ENCODE results near the gene ABLIM3.
A peak's percentile ranks its signal among the peaks of the same experiment; 100 is the strongest.

The ABLIM3 gene

GRCh38 chr5:149141224-149141956 lies at the start of gene ABLIM3:
TSS of gene ABLIM3 (plus strand) at chr5:149141493. CDS start at chr5:149142096, 603 bp downstream.
- DNase-seq, result no peak

GRCh38 chr5:149093625-149094024 lies 47.7 kb upstream of the ABLIM3 start:
- DNase-seq, result no peak

- no peak for DNase-seq
Measured at GRCh38 chr5:149094996-149095395, 46.3 kb upstream of the ABLIM3 start.

GRCh38 chr5:149099920-149100319 lies 41.4 kb upstream of the ABLIM3 start:
- DNase-seq, result no peak

GRCh38 chr5:149100331-149100730 lies 41.0 kb upstream of the ABLIM3 start:
- no peak for DNase-seq

GRCh38 chr5:149108651-149109280 lies 32.5 kb upstream of the ABLIM3 start:
- no peak for DNase-seq

GRCh38 chr5:149110406-149110805 lies 30.9 kb upstream of the ABLIM3 start:
- DNase-seq, result no peak

- DNase-seq, result no peak
Measured at GRCh38 chr5:149113669-149114068, 27.6 kb upstream of the ABLIM3 start.

GRCh38 chr5:149114403-149115312 lies 26.6 kb upstream of the ABLIM3 start:
- DNase-seq, result peak; percentile 1

GRCh38 chr5:149117970-149118369 lies 23.3 kb upstream of the ABLIM3 start:
- DNase-seq, result no peak

- DNase-seq, result no peak
Measured at GRCh38 chr5:149118463-149118862, 22.8 kb upstream of the ABLIM3 start.

GRCh38 chr5:149121145-149121544 lies 20.1 kb upstream of the ABLIM3 start:
- no peak for DNase-seq

GRCh38 chr5:149123211-149123610 lies 18.1 kb upstream of the ABLIM3 start:
- DNase-seq, result no peak

- DNase-seq, result no peak
Measured at GRCh38 chr5:149125386-149125891, 15.9 kb upstream of the ABLIM3 start.

- no peak for DNase-seq
Measured at GRCh38 chr5:149126906-149127305, 14.4 kb upstream of the ABLIM3 start.

- no peak for DNase-seq
Measured at GRCh38 chr5:149127394-149127955, 13.8 kb upstream of the ABLIM3 start.

GRCh38 chr5:149128023-149128875 lies 13.0 kb upstream of the ABLIM3 start:
- DNase-seq, result no peak

GRCh38 chr5:149129181-149129580 lies 12.1 kb upstream of the ABLIM3 start:
- DNase-seq, result no peak

GRCh38 chr5:149130121-149130914 lies 11.0 kb upstream of the ABLIM3 start:
- no peak for DNase-seq

GRCh38 chr5:149132474-149132873 lies 8.8 kb upstream of the ABLIM3 start:
- no peak for DNase-seq

All from NCI-H2107 (cell line).